Activated CD4-positive, alpha-beta T cell treated with anti-CD3 and anti-CD28 coated beads for 48 hours (primary cell): ENCODE measurements around the gene RDH14.
A peak's percentile ranks its signal among the peaks of the same experiment; 100 is the strongest.

Experiments
- DNase-seq: peaks from one replicate; pipeline ENCODE4 v3.0.0-alpha.2; 2020

Gene RDH14, protein sequence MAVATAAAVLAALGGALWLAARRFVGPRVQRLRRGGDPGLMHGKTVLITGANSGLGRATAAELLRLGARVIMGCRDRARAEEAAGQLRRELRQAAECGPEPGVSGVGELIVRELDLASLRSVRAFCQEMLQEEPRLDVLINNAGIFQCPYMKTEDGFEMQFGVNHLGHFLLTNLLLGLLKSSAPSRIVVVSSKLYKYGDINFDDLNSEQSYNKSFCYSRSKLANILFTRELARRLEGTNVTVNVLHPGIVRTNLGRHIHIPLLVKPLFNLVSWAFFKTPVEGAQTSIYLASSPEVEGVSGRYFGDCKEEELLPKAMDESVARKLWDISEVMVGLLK

GRCh38 chr2:18560031-18560796 is at the start of gene RDH14:
RDH14 (minus strand) TSS chr2:18560653; CDS start chr2:18560572, 81 bp downstream.
- peak; percentile 93 for DNase-seq

DNA sequence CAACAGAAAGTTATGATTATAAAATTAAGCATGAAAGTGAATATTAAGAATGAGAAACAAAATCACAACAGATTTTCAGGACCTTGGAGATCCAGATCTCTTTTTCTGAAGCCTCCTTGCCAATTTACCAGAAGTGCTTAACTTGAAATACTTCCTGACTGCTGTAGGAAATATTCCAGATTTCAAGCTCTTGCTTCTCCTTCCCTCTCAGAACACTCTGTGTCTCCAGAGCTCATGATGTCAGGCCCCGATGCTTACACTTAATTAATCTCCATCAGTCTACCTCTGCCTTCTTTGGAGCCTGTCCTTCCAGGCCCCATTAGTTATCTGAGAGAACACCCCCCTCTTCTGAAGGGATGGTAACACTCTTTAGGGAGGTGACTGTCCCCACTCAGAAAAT is 49.6 kb upstream of the RDH14 start:
- no peak for DNase-seq

- no peak for DNase-seq
Observed at GRCh38 chr2:18605115-18605514, 44.7 kb upstream of the RDH14 start.

- DNase-seq: no peak
Observed at GRCh38 chr2:18604531-18604885, 44.1 kb upstream of the RDH14 start.

DNA sequence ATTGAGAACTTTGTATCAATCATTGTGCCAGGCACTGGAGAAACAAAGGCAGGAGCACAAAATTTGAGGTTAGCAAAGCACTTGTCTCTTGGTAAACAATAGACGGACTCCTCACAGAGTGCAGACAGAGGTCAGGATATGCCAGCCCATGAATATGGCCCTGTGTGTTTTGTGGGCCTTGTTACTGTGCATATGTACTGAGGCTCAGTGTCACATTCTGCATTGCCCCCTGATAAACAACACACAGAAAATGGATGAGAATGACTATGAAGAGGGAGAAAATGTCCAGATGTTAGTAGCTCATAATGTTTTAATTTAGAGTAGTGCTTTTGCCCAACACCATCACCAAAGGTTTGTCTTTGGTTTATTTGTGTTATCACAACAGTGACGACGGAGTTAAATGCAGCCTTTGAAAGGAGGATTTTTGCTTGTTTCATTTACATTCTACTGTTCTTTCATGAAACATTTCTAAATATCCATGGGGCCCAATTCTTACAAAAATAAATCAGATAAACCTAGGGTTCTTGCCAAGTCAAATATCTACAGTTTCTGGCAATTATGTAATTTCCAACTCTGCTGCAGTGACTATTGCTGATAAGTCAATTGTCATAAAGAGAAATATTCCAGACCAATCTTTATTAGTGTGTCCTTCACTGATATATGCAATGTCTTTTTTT is 43.5 kb upstream of the RDH14 start:
- DNase-seq: no peak

DNA sequence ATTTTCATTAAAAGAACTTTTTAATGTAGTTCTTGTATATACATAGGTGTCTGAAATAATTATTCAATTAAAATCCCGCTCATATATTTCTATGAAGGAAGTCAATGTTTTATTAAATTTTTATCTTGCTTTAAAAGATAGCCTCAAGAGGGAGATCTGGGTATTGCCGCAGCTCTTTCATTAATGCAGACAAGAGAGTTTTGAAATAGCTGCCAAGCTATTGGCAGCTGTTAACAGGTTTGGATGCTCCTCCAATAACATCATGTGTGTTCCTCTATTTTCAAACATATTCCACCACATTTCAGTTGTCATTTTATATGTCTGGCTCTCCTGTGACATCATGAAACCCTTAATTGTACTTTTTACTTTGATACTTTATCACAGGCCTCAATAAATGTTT is 41.8 kb upstream of the RDH14 start:
- no peak for DNase-seq

GRCh38 chr2:18600255-18600613 is 39.8 kb upstream of the RDH14 start:
- no peak for DNase-seq

DNA sequence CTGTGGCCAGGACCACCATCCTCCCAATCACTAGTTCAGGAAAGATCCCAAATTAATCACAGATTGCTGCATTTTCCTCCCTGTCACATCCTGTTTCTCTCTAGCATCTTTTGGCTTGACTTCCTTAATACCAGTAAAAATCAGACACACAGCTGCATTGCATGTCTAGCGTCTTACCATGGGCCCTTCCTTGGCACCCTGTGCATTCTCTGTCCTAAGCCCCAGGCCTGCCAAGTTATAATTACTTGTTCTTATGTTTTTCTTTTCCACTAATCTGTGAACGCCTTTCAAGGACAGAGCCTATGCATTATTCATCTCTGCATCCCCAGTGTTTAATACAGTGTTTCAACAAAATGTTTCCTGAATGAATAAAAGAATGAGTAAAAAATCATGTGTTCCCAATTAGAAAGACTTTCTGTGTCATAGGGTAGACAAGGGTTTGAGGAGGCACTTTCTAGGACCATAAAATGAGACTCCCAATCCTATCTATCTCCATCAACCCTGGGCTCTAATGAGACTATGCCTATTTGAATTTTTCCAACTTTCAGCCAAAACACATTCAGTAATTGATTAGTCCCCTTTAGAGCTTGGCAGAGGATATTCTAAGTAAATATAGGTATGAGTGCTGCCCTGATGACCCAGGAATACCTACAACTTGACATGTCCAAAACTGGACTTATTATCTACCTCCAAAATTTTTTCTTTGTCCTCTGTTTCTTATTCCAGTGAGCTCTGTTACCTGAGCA is 39.2 kb upstream of the RDH14 start:
- DNase-seq: no peak

GRCh38 chr2:18598848-18599484 is 38.5 kb upstream of the RDH14 start:
- no peak for DNase-seq

GRCh38 chr2:18597618-18598017 is 37.2 kb upstream of the RDH14 start:
- no peak for DNase-seq

- no peak for DNase-seq
Observed at GRCh38 chr2:18596993-18597392, 36.5 kb upstream of the RDH14 start.

DNA sequence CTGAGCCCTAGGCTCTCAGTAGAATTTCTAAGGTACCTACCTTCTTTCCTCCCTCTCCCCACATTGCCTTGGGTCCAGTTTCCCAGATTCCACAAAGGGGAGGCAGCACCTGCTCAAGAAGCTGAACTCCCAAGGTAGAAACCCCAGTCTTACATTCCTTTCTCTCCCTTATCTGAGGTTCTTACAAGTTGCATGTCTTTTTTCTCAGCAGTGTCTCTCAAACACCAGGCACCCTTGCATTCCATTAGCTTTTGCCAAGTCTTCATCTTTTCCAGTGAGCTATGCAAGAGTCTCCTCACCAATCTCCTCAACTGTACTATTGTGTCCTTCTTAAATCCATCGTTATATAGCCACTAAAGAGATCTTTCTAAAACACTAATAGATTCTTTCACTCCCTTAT is 33.0 kb upstream of the RDH14 start:
- no peak for DNase-seq

DNA sequence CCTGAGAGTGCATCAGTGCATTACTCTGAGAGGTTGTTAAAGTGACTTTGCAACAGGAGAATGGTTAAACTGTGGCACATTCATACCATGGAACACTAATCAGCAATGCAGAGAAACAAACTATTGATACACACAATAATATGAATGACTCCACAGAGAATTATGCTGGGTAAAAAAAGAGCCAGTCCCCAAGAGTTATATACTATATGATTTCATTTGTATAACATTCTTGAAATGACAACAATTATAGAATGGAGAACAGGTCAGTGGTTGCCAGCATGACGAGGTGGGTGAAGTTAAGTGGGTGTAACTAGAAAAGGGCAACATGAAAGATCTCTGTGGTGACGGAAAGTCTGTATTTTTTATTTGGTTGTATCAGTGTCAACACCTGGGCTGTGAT is 31.9 kb upstream of the RDH14 start:
- DNase-seq: no peak

DNA sequence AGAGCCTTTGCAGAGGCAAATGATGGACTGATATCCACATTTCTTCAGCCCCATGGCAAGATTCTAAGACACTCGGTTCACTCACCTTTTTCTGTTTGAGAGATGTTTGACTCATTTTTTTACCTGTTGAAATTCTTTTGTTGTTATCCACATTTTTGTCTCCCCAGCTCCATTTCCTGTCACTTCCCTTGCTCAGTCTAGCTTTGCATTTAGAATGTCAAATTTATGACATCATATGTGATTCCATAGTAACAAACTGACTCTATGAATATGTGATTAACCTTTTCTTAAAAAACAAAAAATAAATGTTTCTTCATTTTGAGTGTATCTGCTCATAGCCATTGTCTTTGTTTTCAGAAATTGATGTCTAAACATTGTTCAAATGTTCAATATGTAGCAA is 28.9 kb upstream of the RDH14 start, which contains the start of gene NT5C1B:
Gene NT5C1B (minus strand): TSS at position 216 of the 400 bp plus-strand sequence. CDS start 101 bp downstream, at position 115.
- no peak for DNase-seq

DNA sequence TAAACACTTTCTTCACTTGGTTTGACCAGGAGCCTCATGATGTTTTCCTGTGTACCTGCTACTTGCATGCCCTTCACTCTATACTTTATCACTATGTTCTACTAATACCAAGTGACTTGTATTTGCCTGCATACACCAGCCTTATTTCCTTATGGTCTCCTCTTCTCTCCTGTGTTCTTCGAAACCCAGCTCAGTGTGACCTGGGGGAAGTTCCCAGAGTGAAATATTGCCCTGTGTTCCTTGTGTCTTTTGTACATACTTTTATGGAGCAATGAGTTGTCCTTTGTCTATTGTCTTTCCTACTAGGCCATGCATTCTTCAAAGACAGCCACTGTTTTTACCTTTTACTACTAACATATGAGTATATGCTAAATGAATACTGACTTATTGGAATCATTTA is 28.3 kb upstream of the RDH14 start:
- no peak for DNase-seq

DNA sequence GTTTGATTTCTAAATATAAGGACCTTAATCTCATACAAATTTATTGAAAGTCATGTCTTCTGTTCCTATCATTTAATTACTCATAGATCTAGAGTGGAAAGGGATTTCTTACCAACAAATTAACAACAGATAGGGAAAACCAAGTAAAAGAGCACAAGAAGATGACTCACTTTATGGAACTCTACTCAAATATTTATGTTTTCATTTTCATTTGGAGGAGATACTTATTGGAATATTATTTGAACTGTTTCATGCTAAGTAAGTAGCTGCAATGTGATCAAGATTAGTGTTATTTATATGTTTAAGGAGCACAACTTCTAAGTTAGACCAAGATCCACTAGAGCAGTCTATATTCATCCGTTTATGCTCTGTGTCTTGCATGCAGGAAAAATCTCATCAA is 27.6 kb upstream of the RDH14 start:
- no peak for DNase-seq

- no peak for DNase-seq
Observed at GRCh38 chr2:18585526-18585925, 25.1 kb upstream of the RDH14 start.

DNA sequence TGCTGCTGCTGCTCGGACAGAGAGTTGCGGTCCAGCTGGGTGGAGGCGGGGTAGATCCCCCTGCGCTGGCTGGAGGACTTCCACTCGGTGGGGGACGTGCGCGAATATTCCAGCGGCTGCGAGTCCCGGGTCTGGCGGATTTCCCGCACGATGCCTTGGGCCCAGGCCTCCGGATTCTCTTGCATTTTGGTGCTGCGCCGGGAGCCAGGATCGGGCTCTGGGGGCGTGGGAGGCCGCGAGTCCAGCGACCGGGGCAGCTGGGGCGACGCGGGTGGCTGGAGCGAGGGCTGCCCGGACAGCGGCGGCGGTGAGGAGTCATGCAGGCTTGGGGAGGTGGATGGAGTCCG is 24.1 kb upstream of the RDH14 start:
- no peak for DNase-seq

DNA sequence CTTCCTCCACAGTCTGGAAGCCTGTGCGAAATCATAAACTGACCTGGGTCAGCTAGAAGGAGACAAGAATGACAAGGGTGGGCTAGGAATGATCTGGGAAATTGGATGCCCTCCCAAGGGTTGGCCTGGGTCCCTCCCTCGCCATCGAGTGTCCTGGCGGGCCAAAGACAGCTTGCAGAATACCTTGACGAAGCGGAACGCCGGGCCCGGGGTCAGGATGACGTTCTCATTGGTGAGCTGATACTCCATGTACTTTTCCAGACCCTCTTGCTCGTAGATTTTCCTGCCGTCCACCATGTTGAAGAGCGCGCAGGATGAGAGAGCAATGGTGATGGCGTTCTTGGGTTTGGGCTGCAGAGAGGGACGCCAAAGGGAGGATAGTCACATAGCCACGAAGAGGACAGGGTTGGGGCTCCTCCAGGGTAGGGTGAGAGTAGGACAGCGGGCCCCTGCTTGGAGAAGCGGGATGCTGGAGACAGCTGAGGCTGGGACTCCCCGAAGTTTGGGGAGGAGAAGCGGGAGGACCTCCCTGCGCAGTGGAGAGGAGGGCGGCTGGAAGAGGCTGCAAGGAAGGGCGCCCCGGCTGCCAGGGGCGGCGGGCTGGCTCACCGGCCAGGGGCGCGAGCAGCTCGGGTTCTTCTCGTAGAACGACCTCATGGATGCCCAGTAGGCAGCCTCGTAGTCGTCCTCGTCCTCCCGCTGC is 23.6 kb upstream of the RDH14 start:
- no peak for DNase-seq

DNA sequence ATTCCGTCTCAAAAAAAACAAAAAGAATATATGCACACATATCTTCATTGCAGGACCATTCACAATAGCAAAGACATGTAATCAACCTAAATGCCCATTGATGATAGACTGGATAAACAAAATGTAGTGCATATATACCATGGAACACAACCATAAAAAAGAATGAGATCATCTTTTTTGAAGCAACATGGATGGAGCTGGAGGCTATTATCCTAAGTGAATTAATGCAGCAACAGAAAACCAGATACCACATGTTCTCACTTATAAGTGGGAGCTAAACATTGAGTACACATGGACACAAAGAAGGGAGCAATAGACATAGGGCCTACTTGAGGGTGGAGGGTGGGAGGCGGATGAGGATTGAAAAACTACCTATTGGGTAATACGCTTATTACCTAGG is 20.2 kb upstream of the RDH14 start:
- DNase-seq: no peak

DNA sequence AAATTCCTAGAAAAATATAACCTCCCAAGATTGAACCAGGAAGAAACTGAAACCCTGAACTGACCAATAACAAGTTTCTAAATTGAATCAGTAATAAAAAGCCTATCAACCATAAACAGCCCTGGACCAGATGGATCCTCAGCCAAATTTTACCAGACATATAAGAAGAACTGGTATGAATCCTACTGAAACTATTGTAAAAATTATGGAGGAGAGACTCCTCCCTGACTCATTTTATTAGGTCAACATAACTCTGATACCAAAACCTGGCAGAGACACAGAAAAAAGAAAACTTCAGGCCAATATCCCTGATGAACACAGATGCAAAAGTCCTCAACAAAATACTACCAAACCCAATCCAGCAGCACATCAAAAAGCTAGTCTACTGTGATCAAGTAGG is 17.6 kb upstream of the RDH14 start:
- no peak for DNase-seq

- no peak for DNase-seq
Observed at GRCh38 chr2:18566145-18566769, 5.8 kb upstream of the RDH14 start.
